ENCODE results near the gene UNCX.
"Not testable (repeated sequence)": the region's sequence is repeated elsewhere in the genome, so short reads cannot be mapped to it uniquely, and the experiment has no call there.

The UNCX gene

GRCh38 chr7:1274121-1274875, 41.6 kb downstream of the UNCX start:
- TF ChIP-seq CTCF (conservative IDR thresholded peaks at IDR 0.05), result no peak
- H3K27ac ChIP-seq, result no peak overlapping the region

GRCh38 chr7:1274876-1275375, 42.3 kb downstream of the UNCX start:
- no peak for TF ChIP-seq CTCF (conservative IDR thresholded peaks at IDR 0.05)
- no peak overlapping the region for H3K27ac ChIP-seq

- no peak for TF ChIP-seq CTCF (conservative IDR thresholded peaks at IDR 0.05)
- no peak overlapping the region for H3K27ac ChIP-seq
These were observed 43.0 kb downstream of the UNCX start for GRCh38 chr7:1275451-1276381.

- H3K27ac ChIP-seq, result no peak overlapping the region
- no peak for TF ChIP-seq CTCF (conservative IDR thresholded peaks at IDR 0.05)
These were observed 44.0 kb downstream of the UNCX start for GRCh38 chr7:1276626-1277175.

- no peak for TF ChIP-seq CTCF (conservative IDR thresholded peaks at IDR 0.05)
- H3K27ac ChIP-seq, result no peak overlapping the region
These were observed 45.9 kb downstream of the UNCX start for GRCh38 chr7:1278543-1278942.

- no peak overlapping the region for H3K27ac ChIP-seq
- no peak for TF ChIP-seq CTCF (conservative IDR thresholded peaks at IDR 0.05)
These were observed 46.4 kb downstream of the UNCX start for GRCh38 chr7:1279041-1279440.

GRCh38 chr7:1279895-1280294, 47.2 kb downstream of the UNCX start:
- not testable (repeated sequence) for H3K27ac ChIP-seq

Measured in VCaP (cell line).